ENCODE measurements around the gene MINDY2. TPM values are rescaled to one million over a fixed set of nuclear protein-coding genes. Genes with fewer than 3 reads are reported as not detected.
"Not testable (repeated sequence)": the region's sequence is repeated elsewhere in the genome, so short reads cannot be mapped to it uniquely, and the experiment has no call there.

Gene MINDY2
- total RNA-seq, 1 experiment from 2014 or later = 18.4 TPM

GRCh38 chr15:58795825-58796224 lies 24.7 kb downstream of the MINDY2 start:
- intact Hi-C loops (cut with micrococcal nuclease; ENCODE audit: unreplicated experiment) = no loop called here
- no peaks in the 10 kb centered on the region for H3F3A ChIP-seq (ENCODE audit: insufficient read depth, low read depth)
- no peaks in the 10 kb centered on the region for H3K9me2 ChIP-seq (ENCODE audit: insufficient read depth)
- BruUV-seq (replicated peaks) = no TSS peak
- no peak for TF ChIP-seq EZH2 (IDR thresholded peaks at IDR 0.05; ENCODE audit: low read depth)
- TF ChIP-seq CTCF (conservative IDR thresholded peaks at IDR 0.05) = no peak
- POLR2A ChIA-PET (ENCODE audit: unreplicated experiment) = no interaction called here
- no peak overlapping the region for H3K4me2 ChIP-seq
- no peaks in the 10 kb centered on the region; the same call in 1 of the 2 replicates for H3K36me3 ChIP-seq (ENCODE audit: low read depth)
- no peaks in the 10 kb centered on the region for H3K27me3 ChIP-seq (ENCODE audit: insufficient read depth, low read depth)
- H4K20me1 ChIP-seq (ENCODE audit: insufficient read depth) = no peaks in the 10 kb centered on the region
- H3K79me2 ChIP-seq (ENCODE audit: low read depth) = 0 out of 2 replicates have a peak, but pooled peaks cover 3% of the 10 kb centered on the region
- H3K9me3 ChIP-seq (ENCODE audit: insufficient read depth, low read depth) = no peaks in the 10 kb centered on the region
- no peak overlapping the region for H3K27ac ChIP-seq
- CTCF ChIA-PET = no interaction called here
- DNase-seq = no peak
- no peak overlapping the region for H3K4me3 ChIP-seq
- H3K4me1 ChIP-seq (replicated peaks; ENCODE audit: insufficient read depth) = no peaks in the 10 kb centered on the region
- no peak overlapping the region for H2AFZ ChIP-seq

- H3K27ac ChIP-seq = no peak overlapping the region
- 0 out of 2 replicates have a peak, but pooled peaks cover 3% of the 10 kb centered on the region for H3K79me2 ChIP-seq (ENCODE audit: low read depth)
- H3K9me3 ChIP-seq (ENCODE audit: insufficient read depth, low read depth) = no peaks in the 10 kb centered on the region
- no peak for DNase-seq
- ChIA-PET POLR2A (ENCODE audit: unreplicated experiment) (interaction anchor here (0.6 to 0.7 kb wide), 3 partner anchors 135 to 352 kb away, joined by 3 to 6 read pairs (median 3); no protein-coding TSS in a partner anchor), CTCF (no interaction called here)
- intact Hi-C loops (cut with micrococcal nuclease; ENCODE audit: unreplicated experiment) = no loop called here
- no peaks in the 10 kb centered on the region for H3K9me2 ChIP-seq (ENCODE audit: insufficient read depth)
- no peaks in the 10 kb centered on the region for H4K20me1 ChIP-seq (ENCODE audit: insufficient read depth)
- no peaks in the 10 kb centered on the region for H3K27me3 ChIP-seq (ENCODE audit: insufficient read depth, low read depth)
- no peaks in the 10 kb centered on the region for H3K4me1 ChIP-seq (replicated peaks; ENCODE audit: insufficient read depth)
- H3K36me3 ChIP-seq (ENCODE audit: low read depth) = no peaks in the 10 kb centered on the region; the same call in 1 of the 2 replicates
- no peak overlapping the region for H3K4me3 ChIP-seq
- BruUV-seq (replicated peaks) = no TSS peak
- no peaks in the 10 kb centered on the region for H3F3A ChIP-seq (ENCODE audit: insufficient read depth, low read depth)
- no peak for TF ChIP-seq EZH2 (IDR thresholded peaks at IDR 0.05; ENCODE audit: low read depth)
- TF ChIP-seq CTCF (conservative IDR thresholded peaks at IDR 0.05) = no peak
- H3K4me2 ChIP-seq = no peak overlapping the region
- H2AFZ ChIP-seq = no peak overlapping the region
These were observed 26.4 kb downstream of the MINDY2 start for GRCh38 chr15:58797505-58797904.

GRCh38 chr15:58805095-58805494 lies 34.0 kb downstream of the MINDY2 start:
- Histone ChIP-seq H3K4me2 (no peak overlapping the region), H3K27ac (no peak overlapping the region), H3K36me3 (ENCODE audit: low read depth) (no peaks in the 10 kb centered on the region), H4K20me1 (ENCODE audit: insufficient read depth) (no peaks in the 10 kb centered on the region), H3K4me1 (replicated peaks; ENCODE audit: insufficient read depth) (no peaks in the 10 kb centered on the region), H3F3A (ENCODE audit: insufficient read depth, low read depth) (no peaks in the 10 kb centered on the region), H3K79me2 (ENCODE audit: low read depth) (no peaks in the 10 kb centered on the region), H3K9me2 (ENCODE audit: insufficient read depth) (no peaks in the 10 kb centered on the region), H3K4me3 (no peak overlapping the region), H2AFZ (no peak overlapping the region), H3K27me3 (ENCODE audit: insufficient read depth, low read depth) (no peaks in the 10 kb centered on the region), H3K9me3 (ENCODE audit: insufficient read depth, low read depth) (no peaks in the 10 kb centered on the region)
- CTCF ChIA-PET = no interaction called here
- TF ChIP-seq EZH2 (IDR thresholded peaks at IDR 0.05; ENCODE audit: low read depth) (no peak), CTCF (conservative IDR thresholded peaks at IDR 0.05) (no peak)
- intact Hi-C loops (cut with micrococcal nuclease; ENCODE audit: unreplicated experiment) = no loop called here
- no TSS peak for BruUV-seq (replicated peaks)
- DNase-seq = no peak
- POLR2A ChIA-PET (ENCODE audit: unreplicated experiment) = interaction anchor here (0.6 kb wide), 1 partner anchor 55 kb away, joined by 9 read pairs; no protein-coding TSS in a partner anchor

GRCh38 chr15:58823267-58823666 lies 52.2 kb downstream of the MINDY2 start:
- H3K9me3 ChIP-seq (ENCODE audit: insufficient read depth, low read depth); H3K27ac ChIP-seq; H3K79me2 ChIP-seq (ENCODE audit: low read depth); H3K4me3 ChIP-seq; POLR2A ChIA-PET (ENCODE audit: unreplicated experiment); DNase-seq; H3F3A ChIP-seq (ENCODE audit: insufficient read depth, low read depth); H3K9me2 ChIP-seq (ENCODE audit: insufficient read depth); H3K4me1 ChIP-seq (replicated peaks; ENCODE audit: insufficient read depth); CTCF ChIA-PET; H3K4me2 ChIP-seq; H3K27me3 ChIP-seq (ENCODE audit: insufficient read depth, low read depth); intact Hi-C loops (cut with micrococcal nuclease; ENCODE audit: unreplicated experiment); BruUV-seq (replicated peaks); H4K20me1 ChIP-seq (ENCODE audit: insufficient read depth); H2AFZ ChIP-seq; H3K36me3 ChIP-seq (ENCODE audit: low read depth): not testable (repeated sequence)
